Keratinocyte (primary cell): ENCODE measurements around the gene ZNF154. TPM values are rescaled to one million over a fixed set of nuclear protein-coding genes. Genes with fewer than 3 reads are reported as not detected.
A peak's percentile ranks its signal among the peaks of the same experiment; 100 is the strongest.

Experiments used
- DNase-seq: peaks from one replicate; pipeline ENCODE4 v3.0.0-alpha.2; 2011; ENCODE audit warnings: low read depth, missing footprints, low spot score
- FAIRE-seq: peaks from 2 replicates; lab custom pipeline; 2011; peaks lifted over from hg19 to GRCh38; lab: Jason Lieb, UNC
- H2AFZ ChIP-seq: 2 replicates; pipeline ENCODE4 v1.6.0; 2012; ENCODE audit warnings: low read length, control low read depth, inconsistent platforms; ENCODE audit not compliant: control insufficient read depth
- H3K27ac ChIP-seq: 2 replicates; pipeline ENCODE4 v1.5.1; 2011; ENCODE audit warnings: low read length; ENCODE audit not compliant: control insufficient read depth, insufficient read depth
- H3K27me3 ChIP-seq: 3 replicates; pipeline ENCODE4 v1.6.0; 2011; ENCODE audit warnings: low read length; ENCODE audit not compliant: control insufficient read depth, insufficient read depth; ENCODE audit errors: extremely low read depth
- H3K36me3 ChIP-seq, 2 experiments: 2 replicates in 1 of 2; 3 replicates in 1 of 2; pipeline ENCODE4 v1.5.1; 2011; ENCODE audit warnings: low read length in 2 of 2, mild to moderate bottlenecking in 1 of 2; ENCODE audit not compliant: control insufficient read depth in 2 of 2, insufficient read depth in 2 of 2; ENCODE audit errors: extremely low read depth in 1 of 2
- H3K4me1 ChIP-seq: 3 replicates; pipeline ENCODE4 v1.5.1; 2011; ENCODE audit warnings: low read length; ENCODE audit not compliant: control insufficient read depth, insufficient read depth; ENCODE audit errors: extremely low read depth
- H3K4me2 ChIP-seq: 3 replicates; pipeline ENCODE4 v1.6.0; 2011; ENCODE audit warnings: low read depth, low read length; ENCODE audit not compliant: control insufficient read depth, insufficient read depth; ENCODE audit errors: extremely low read depth
- H3K4me3 ChIP-seq, 3 experiments: fragments of 200-600 bp in 1 of 3; sonication (generic) in 1 of 3; 2 replicates in 2 of 3; 3 replicates in 1 of 3; pipeline ENCODE4 v1.5.1; 2011 to 2016; ENCODE audit warnings: low read length in 3 of 3, mild to moderate bottlenecking in 3 of 3, control low read depth in 2 of 3, inconsistent platforms in 1 of 3, low read depth in 1 of 3, mixed read lengths in 1 of 3, mixed run types in 1 of 3, moderate library complexity in 1 of 3; ENCODE audit not compliant: control insufficient read depth in 2 of 3, insufficient read depth in 2 of 3; ENCODE audit errors: extremely low read depth in 1 of 3
- H3K79me2 ChIP-seq: 2 replicates; pipeline ENCODE4 v1.6.0; 2012; ENCODE audit warnings: low read length; ENCODE audit not compliant: control insufficient read depth, insufficient read depth
- H3K9ac ChIP-seq: 3 replicates; pipeline ENCODE4 v1.6.0; 2011; ENCODE audit warnings: low read length; ENCODE audit not compliant: control insufficient read depth, insufficient read depth; ENCODE audit errors: extremely low read depth
- H3K9me1 ChIP-seq: 3 replicates; pipeline ENCODE4 v1.6.0; 2011; ENCODE audit warnings: low read length; ENCODE audit not compliant: control insufficient read depth, insufficient read depth; ENCODE audit errors: extremely low read depth
- H3K9me3 ChIP-seq: 2 replicates; pipeline ENCODE4 v1.5.1; 2012; ENCODE audit warnings: low read depth, low read length; ENCODE audit not compliant: control insufficient read depth
- H4K20me1 ChIP-seq: 3 replicates; pipeline ENCODE4 v1.6.0; 2011; ENCODE audit warnings: low read length; ENCODE audit not compliant: control insufficient read depth, insufficient read depth; ENCODE audit errors: extremely low read depth
- CTCF ChIP-seq, 3 experiments: IDR thresholded peaks in 1 of 3; conservative IDR thresholded peaks in 1 of 3; optimal IDR thresholded peaks in 1 of 3; 2 replicates in 2 of 3; 3 replicates in 1 of 3; pipeline versions ENCODE3 to v1.5.1; 2011; ENCODE audit warnings: low read length in 3 of 3, mild to moderate bottlenecking in 3 of 3, moderate library complexity in 2 of 3, control low read depth in 1 of 3, inconsistent platforms in 1 of 3; ENCODE audit not compliant: insufficient read depth in 2 of 3; ENCODE audit errors: extremely low read depth in 1 of 3
- EZH2 ChIP-seq: IDR thresholded peaks from one replicate; pipeline ENCODE4 v1.6.1; 2012; ENCODE audit warnings: inconsistent platforms, mild to moderate bottlenecking, low read length, moderate library complexity
- dilution Hi-C: fragments of 300-500 bp; cut with MboI; formaldehyde crosslinking; loops from one replicate; pipeline ENCODE4 v1.7.0; 2020; ENCODE audit warnings: low sequenced_read_pairs; ENCODE audit not compliant: extremely low pct_ligation_motif_present
- polyA minus RNA-seq, 3 experiments: library from RNA; depleted of rRNA, polyadenylated mRNA; stranded (reverse); fragments of >200 nt; gene quantifications; 1 replicate in 1 of 3; 2 replicates in 1 of 3; 3 replicates in 1 of 3; pipeline ENCODE4 v1.2.3, GENCODE V29; 2011
- polyA plus RNA-seq, 5 experiments: library from polyadenylated mRNA; depleted of rRNA in 3 of 5; stranded (reverse) in 3 of 5; stranded (forward) in 1 of 5; unstranded in 1 of 5; fragments of >200 nt; gene quantifications; 1 replicate in 1 of 5; 2 replicates in 3 of 5; 3 replicates in 1 of 5; pipeline versions ENCODE4 v1.2.1 to v1.2.3, GENCODE V29; 2011 to 2012; ENCODE audit warnings: missing spikeins in 2 of 5, low read depth in 1 of 5, low replicate concordance in 1 of 5

The ZNF154 gene
- polyA plus RNA-seq: 1.7 to 2.8 TPM (median 2.3 TPM) in 3 replicates
- polyA plus RNA-seq (2011; ENCODE audit: low read depth): 0.09 TPM
- polyA plus RNA-seq (2011; cell fraction: cytosol; rRNA removed): 0.45 and 1.2 TPM in 2 replicates
- polyA plus RNA-seq (2011; cell fraction: nucleus; rRNA removed): 5.5 and 6.2 TPM in 2 replicates
- 0.68 and 1.5 TPM in 2 replicates for polyA plus RNA-seq (2012; ENCODE audit: low replicate concordance)
- 0.89 to 4.0 TPM (median 2.2 TPM) in 3 replicates for polyA minus RNA-seq
- 0.58 TPM for polyA minus RNA-seq (2011; cell fraction: cytosol; rRNA and poly(A)+ RNA removed)
- polyA minus RNA-seq (2011; cell fraction: nucleus; rRNA and poly(A)+ RNA removed): 1.7 and 3.2 TPM in 2 replicates

- DNase-seq: no peak
- no peak for TF ChIP-seq EZH2
- no peak for TF ChIP-seq CTCF (optimal IDR thresholded peaks at IDR 0.05 in 1 of 3, IDR thresholded peaks at IDR 0.05 in 1 of 3, conservative IDR thresholded peaks at IDR 0.05 in 1 of 3; ENCODE audit: extremely low read depth in 1 of 3, insufficient read depth in 2 of 3, low read length in 3 of 3)
- Histone ChIP-seq H3K4me2 (peak within 1 kb of the TSS; percentile 82), H3K27me3 (peaks cover 13% of the 10 kb centered on the region), H3K36me3 (no peaks in the 10 kb centered on the region), H3K9ac (peak within 1 kb of the TSS; percentile 69), H3K79me2 (peaks cover 5% of the 10 kb centered on the region), H2AFZ (peak within 1 kb of the TSS; percentile 90), H3K4me3 (peak within 1 kb of the TSS; percentile 40 to 69 (median 63)), H3K27ac (peak within 1 kb of the TSS; percentile 45), H4K20me1 (no peaks in the 10 kb centered on the region), H3K4me1 (peaks cover 8% of the 10 kb centered on the region), H3K9me1 (no peaks in the 10 kb centered on the region), H3K9me3 (no peaks in the 10 kb centered on the region)
- no peak for FAIRE-seq
- dilution Hi-C loops: no loop called here
Observed at GRCh38 chr19:57708641-57709361, at the start of gene ZNF154. Gene ZNF154 (minus strand): TSS chr19:57709204. CDS start chr19:57708971, 233 bp downstream.

- Histone ChIP-seq H4K20me1 (no peaks in the 10 kb centered on the region), H3K4me2 (no peak overlapping the region), H2AFZ (no peak overlapping the region), H3K79me2 (peaks cover 3% of the 10 kb centered on the region), H3K27ac (no peak overlapping the region), H3K4me3 (no peak overlapping the region), H3K9ac (no peak overlapping the region), H3K36me3 (peaks cover 30 to 32% of the 10 kb centered on the region in 2 experiments), H3K9me3 (no peaks in the 10 kb centered on the region), H3K9me1 (no peaks in the 10 kb centered on the region), H3K27me3 (no peaks in the 10 kb centered on the region), H3K4me1 (no peaks in the 10 kb centered on the region)
- DNase-seq (no peak), FAIRE-seq (no peak)
- TF ChIP-seq EZH2 (no peak), CTCF (optimal IDR thresholded peaks at IDR 0.05 in 1 of 3, IDR thresholded peaks at IDR 0.05 in 1 of 3, conservative IDR thresholded peaks at IDR 0.05 in 1 of 3; ENCODE audit: extremely low read depth in 1 of 3, insufficient read depth in 2 of 3, low read length in 3 of 3) (no peak)
- dilution Hi-C loops: no loop called here
Observed at GRCh38 chr19:57757941-57758340, 48.9 kb upstream of the ZNF154 start.
